ENCODE measurements around the gene TMEM244.
"Not testable (repeated sequence)": the region's sequence is repeated elsewhere in the genome, so short reads cannot be mapped to it uniquely, and the experiment has no call there.

The TMEM244 gene

GRCh38 chr6:129867403-129867802, 6.3 kb upstream of the TMEM244 start:
- no peak for DNase-seq (ENCODE audit: low spot score)

GRCh38 chr6:129866688-129867087, 5.6 kb upstream of the TMEM244 start:
- DNase-seq (ENCODE audit: low spot score): no peak

- DNase-seq (ENCODE audit: low spot score): no peak
These were observed 5.1 kb upstream of the TMEM244 start for GRCh38 chr6:129866256-129866655.

GRCh38 chr6:129865013-129865412, 3.9 kb upstream of the TMEM244 start:
- DNase-seq (ENCODE audit: low spot score): no peak

- DNase-seq (ENCODE audit: low spot score): no peak
These were observed 2.5 kb upstream of the TMEM244 start for GRCh38 chr6:129863664-129864063.

GRCh38 chr6:129859524-129859923, 1.6 kb downstream of the TMEM244 start:
- no peak for DNase-seq (ENCODE audit: low spot score)

- DNase-seq (ENCODE audit: low spot score): no peak
These were observed 3.3 kb downstream of the TMEM244 start for GRCh38 chr6:129857838-129858237.

GRCh38 chr6:129853996-129854711, 7.0 kb downstream of the TMEM244 start:
- DNase-seq (ENCODE audit: low spot score): no peak

GRCh38 chr6:129852257-129852858, 8.8 kb downstream of the TMEM244 start:
- no peak for DNase-seq (ENCODE audit: low spot score)

GRCh38 chr6:129849456-129849855, 11.7 kb downstream of the TMEM244 start:
- no peak for DNase-seq (ENCODE audit: low spot score)

- no peak for DNase-seq (ENCODE audit: low spot score)
These were observed 14.4 kb downstream of the TMEM244 start for GRCh38 chr6:129846761-129847160.

GRCh38 chr6:129845696-129846095, 15.4 kb downstream of the TMEM244 start:
- DNase-seq (ENCODE audit: low spot score): no peak

- no peak for DNase-seq (ENCODE audit: low spot score)
These were observed 16.8 kb downstream of the TMEM244 start for GRCh38 chr6:129844118-129844891.

- DNase-seq (ENCODE audit: low spot score): no peak
These were observed 17.5 kb downstream of the TMEM244 start for GRCh38 chr6:129843573-129843972.

GRCh38 chr6:129842881-129843409, 18.2 kb downstream of the TMEM244 start:
- DNase-seq (ENCODE audit: low spot score): no peak

GRCh38 chr6:129842137-129842536, 19.0 kb downstream of the TMEM244 start:
- DNase-seq (ENCODE audit: low spot score): no peak

- not testable (repeated sequence) for DNase-seq (ENCODE audit: low spot score)
These were observed 21.6 kb downstream of the TMEM244 start for GRCh38 chr6:129839562-129839961.

GRCh38 chr6:129835691-129836090, 25.4 kb downstream of the TMEM244 start:
- DNase-seq (ENCODE audit: low spot score): no peak

- DNase-seq (ENCODE audit: low spot score): no peak
These were observed 28.8 kb downstream of the TMEM244 start for GRCh38 chr6:129832299-129832698.

GRCh38 chr6:129828229-129828628, 32.9 kb downstream of the TMEM244 start:
- no peak for DNase-seq (ENCODE audit: low spot score)

GRCh38 chr6:129818251-129818650, 42.9 kb downstream of the TMEM244 start:
- DNase-seq (ENCODE audit: low spot score): no peak

- no peak for DNase-seq (ENCODE audit: low spot score)
These were observed 43.3 kb downstream of the TMEM244 start for GRCh38 chr6:129817821-129818220.
